ELF-1 (cell line): ENCODE results near the gene ENPP1.

Experiments
- DNase-seq: peaks from one replicate; pipeline ENCODE4 v3.0.0-alpha.2; 2016; ENCODE audit warnings: low read depth, low spot score

Gene ENPP1

DNA sequence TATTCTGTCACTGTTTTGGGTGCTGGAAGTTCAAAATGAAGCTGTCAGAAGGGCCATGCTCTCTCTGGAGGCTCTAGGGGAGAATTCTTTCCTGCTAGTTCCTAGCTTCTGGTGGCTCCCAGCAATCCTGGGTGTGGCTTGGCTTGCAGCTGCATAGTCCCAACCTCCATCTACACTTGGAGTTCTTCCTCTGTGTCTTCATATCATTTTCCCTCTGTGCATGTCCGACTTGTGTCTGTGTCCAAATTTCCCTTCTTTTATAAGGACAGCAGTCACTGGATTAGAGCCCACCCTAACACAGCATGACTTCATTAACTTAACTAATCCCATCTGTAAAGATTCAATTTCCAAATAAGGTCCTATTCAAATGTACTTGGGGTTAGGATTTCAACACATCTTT lies 23.3 kb upstream of the ENPP1 start:
- DNase-seq, result no peak

DNA sequence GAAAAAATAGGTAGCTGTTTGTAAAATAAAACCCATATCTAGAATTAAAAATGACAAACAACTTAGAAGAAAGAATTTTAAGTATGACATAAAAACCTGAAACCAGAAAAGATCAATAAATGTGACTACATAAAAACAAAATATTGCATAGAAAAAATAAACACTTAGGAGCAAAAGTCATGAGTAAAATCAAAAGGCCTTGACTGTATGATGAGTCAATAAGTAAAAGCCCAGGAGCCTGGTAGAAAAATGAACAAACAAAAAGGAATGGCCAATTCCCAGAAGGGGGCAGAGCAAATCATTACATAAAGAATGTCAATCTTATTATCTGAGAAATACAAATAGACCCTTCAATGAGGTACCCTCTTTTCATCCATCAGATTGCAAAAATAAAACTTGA lies 20.7 kb upstream of the ENPP1 start:
- no peak for DNase-seq

DNA sequence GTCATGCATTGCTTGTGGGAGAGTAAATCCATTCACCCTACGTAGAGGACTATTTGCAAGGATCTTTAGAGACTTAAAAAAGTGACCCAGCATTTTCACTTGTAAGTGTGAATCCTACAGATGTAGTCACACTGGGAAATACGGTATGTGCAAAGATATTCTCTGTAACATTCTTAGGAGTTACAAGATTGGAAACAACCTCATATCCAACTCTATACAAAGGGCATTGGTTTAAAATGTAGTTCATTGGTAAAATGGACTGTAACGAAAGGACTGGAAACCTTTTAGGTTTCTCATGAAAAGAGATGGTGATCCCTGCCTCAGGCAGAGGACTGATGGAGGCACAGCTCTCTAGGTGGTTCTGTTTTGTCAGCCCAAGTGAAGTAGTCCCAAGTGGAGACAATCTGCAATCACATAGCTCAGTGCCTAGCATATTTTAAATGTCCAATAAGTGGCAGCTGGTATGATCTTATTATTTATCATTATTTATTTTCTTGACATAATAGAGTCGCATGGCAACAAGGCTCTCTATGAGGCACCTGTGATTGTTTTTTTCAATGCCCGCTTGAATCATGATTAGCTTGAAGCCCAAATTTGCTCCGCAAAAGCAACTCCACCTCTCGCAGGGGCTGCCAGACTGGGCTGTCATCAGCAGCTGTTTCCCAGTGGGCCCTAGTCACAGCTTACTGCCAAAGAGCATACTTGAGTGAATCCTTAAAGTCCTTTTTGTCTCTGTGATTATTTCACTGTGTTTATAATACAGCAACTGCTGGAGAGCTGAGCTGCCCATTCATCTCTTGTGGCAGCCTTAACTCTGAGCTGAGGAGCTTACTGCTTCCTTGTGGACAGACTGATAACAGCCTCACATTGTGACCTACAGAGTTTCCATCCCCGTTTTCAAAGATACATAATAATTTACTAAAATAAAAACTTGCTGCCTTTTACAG lies 19.8 kb upstream of the ENPP1 start:
- no peak for DNase-seq

DNA sequence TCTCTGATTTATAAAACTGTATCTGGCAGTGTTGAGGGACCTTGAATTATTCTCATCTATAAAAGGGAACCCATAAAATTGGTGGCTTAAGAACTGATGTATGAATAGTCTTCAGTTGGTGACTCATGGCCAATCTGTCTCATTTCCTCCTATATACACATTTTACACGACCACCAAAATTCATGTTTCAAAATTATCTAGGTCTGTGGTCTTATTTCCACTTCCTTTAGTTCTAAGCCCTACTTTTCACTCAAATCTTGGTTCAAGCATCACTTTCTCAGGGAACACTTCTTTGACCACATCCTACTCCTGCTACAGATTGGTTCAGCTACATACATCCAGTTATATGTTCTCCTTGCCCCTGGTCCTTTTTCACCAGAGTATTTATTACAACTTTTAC lies 18.6 kb upstream of the ENPP1 start:
- no peak for DNase-seq

DNA sequence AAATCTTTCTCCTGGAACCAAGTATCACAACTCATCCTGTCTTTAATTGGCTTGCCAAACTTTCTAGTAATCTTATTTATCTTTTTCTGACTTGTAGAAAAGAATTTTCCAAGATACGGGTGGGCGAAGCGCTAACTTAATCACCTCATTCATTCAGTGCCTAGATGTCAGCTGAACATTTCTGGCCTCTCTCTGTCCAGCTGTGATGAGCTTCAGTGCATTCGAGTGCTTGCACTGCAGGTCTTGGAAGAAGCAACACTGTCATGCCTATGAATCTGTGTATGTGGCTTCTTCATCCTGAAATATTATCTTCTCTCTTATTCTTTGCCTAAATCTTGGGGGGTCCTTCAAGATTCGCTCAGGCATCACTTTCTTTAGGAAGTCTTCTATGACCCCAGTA lies 16.3 kb upstream of the ENPP1 start:
- DNase-seq, result no peak

DNA sequence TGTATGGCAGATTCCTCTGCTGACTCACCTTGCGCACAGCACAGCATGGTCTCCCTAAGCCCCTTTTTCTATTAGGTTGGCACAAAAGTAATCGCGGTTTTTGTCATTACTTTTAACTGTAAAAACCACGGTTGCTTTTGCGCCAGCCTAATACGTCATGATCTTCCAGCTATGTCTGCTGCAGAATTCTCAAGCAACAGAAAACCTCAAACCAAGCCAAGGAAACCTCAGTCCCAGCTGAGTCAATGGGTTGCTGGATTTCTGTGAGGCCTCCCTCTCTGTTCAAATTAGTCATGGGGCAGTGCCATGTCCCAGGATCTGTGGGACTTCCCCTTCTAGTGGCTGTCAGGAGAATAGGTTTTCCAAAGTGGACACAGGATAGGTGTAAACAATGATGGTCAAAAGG lies 15.7 kb upstream of the ENPP1 start:
- peak; percentile 14 for DNase-seq

DNA sequence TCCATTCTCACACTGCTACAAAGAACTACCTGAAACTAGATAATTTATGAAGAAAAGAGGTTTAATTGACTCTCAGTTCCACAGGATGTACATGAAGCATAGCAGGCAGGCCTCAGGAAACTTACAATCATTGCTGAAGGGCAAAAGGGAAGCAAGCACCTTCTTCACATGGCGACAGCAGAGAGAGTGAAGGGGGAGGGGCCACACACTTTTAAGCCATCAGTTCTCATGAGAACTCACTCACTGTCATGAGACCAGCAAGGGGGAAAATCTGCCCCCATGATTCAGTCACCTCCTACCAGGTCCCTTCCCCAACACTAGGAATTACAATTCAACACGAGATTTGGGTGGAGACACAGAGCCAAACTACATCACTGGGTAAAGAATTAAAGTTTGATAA lies 12.5 kb upstream of the ENPP1 start:
- no peak for DNase-seq

DNA sequence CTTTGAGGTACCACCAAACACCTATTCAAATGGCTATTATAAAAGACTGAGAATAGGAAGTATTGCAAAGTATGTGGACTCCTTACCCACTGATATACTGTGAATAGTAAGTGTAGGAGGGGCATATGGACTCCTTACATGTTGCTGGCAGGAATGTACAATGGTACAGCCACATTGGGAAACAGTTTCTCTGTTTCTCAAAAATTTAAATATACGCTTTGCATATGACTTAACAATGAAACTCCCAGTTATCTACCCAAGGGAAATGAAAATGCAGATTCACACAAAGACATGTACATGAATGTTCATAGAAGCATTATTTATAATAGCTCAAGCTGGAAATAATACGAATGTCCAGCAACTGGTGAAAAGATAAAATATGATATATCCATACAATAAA lies 5.5 kb upstream of the ENPP1 start:
- no peak for DNase-seq

DNA sequence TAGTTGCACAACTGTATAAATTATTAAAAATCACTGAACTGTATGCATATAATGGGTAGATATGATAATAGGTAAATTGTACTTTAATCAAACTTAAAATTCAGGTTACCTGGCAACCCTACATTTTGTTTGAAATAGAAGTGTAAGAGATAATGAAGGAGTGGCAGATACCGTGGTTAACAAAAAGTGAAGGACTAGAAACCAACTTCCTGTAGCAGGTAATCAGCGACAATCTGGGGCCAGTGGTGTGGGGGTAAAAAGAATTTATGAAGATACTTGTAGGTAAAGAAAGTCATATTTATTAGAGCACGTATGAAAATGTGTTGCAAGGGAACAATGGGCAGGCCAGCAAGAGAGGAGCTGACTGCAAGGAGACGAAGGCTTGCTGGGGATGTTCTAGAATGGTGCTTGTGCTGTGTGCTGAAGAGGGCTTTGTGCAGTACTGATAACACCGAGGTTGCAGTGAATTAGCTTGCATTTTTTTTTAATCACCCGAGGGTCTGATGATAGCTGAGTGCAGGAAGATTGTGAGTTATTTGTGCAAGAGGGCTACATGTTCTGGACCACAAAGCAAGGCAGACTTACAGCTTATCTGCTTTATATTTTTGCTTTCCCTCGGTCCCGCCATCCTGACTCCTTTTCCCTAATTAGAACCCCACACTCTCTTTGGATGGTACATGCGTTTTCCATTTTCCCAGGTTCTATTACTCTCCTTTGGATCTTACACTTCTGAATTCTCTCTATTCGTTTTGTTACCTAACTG lies 4.6 kb upstream of the ENPP1 start:
- no peak for DNase-seq

DNA sequence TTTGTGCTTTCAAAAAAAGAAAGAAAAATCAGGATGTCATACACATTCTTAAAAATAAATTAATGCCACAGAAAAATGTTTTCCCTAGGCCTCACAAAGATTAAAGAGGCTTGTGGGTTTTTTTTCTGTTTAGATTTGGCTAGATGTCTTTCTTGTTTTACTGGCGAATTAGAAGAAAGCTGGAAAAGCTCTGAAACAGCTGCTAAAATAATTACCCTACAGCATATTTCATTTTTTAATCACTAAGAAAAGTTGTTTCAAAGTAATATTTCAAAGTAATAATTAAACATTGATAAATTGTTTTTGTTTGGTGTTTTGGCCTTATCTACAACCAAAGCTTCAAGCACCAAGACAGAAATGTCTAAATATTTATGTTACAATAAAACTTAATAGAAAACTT lies 3.7 kb upstream of the ENPP1 start:
- no peak for DNase-seq

DNA sequence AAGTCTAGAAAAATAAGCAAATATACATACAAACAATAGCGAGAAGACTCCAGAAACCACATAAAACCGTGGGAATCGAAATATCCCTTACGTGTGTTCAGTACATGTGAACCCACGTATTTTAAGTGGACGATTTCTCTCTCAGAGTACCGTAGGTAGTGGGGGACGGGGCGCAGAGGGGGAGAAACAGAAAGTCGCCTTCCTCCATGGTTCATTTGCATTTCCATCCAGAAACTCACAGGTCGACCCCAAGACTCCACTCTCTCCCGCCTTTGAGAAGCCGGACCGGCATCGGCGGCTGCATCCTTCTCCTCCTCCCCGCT lies 538 bp upstream of the ENPP1 start:
- DNase-seq, result no peak

DNA sequence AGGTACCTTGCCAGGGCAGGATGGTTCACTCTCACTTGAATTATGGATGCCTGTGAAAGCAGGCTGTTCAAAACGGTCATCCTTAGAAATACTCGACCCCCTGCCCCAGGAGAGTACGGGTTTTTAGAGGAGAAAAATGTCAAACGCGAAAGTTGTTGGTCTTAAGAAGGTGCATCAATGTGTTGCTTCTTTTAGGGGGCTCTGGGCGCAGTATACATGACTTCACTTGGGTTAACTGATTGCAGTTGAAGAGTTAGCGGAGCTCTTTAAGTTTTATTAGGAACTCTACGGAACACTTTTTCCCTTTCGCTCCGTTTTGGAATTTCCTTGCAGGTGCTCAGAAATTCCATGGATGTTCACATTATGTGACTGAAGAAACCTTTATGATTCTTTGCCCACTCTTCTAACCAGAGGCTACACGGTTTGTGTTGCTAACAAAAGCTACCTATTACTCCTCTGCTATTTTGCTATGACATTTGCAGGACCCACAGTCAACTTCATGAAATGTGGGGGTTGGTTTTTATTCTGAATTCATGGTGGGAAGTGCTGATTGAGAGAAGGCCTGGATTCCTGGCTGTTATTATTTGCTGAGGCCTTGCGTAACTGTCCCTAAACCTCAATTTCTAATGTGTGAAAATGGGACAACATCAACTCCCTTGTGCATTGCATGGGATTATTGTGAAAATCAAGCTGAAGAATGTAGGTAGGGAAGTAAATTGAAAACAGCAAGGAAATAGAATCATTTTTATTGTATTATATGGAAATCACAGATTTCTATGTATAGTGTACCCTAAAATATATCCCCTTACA lies 845 bp downstream of the ENPP1 start:
- no peak for DNase-seq

DNA sequence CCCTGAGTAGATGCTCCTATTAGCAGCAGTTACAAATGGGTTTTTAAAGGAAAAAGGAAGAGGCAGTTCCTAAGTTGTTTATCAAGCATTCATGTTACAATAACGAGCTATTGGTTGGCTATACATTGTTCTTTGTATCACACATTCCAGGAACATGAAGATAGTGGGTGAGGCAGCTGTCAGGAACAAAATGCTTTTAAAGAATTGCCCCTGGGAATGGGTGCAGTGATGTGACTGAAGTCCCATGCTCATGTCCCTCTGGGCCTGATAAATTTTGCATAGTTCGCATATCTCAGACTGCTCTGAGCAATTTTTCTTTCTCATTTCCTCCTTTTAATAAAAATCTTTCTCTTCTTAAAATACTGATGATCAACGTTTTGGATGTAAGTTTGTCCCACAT lies 3.7 kb downstream of the ENPP1 start:
- DNase-seq, result no peak

DNA sequence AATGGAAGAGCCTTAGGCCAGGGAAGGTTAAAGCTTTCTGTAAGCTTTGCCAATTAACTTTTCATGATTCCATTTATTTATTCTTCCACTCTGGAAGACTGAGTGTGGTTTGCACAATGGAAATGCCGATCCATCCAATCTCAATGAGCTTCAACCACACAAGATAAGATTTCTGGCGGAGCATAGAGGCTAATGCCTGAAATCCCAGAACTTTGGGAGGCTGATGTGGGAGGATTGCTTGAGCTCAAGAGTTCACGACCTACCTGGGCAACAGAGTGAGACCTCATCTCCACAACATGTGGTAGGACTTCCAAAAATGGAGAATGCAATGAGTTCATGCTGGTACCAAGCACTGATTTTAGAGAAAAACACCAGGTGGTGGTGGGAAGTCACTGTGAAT lies 6.2 kb downstream of the ENPP1 start:
- DNase-seq, result no peak

DNA sequence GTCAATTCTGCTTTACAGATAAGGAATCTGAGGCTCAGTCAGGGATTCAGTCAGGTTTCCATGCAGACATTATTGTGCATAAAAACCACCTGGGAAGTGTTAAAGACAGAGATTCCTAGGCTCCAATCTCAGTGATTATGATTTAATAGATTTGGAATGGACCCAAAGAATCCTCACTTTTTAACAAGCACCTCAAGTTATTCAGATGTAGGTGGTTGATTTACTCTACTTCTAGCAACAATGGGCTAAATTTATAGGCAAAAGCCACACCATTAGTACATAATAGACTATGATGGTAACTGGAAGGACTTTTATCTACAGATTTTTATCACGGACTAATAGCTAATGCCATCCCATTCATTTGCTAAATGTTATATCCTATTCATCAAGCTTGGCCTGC lies 9.0 kb downstream of the ENPP1 start:
- no peak for DNase-seq

DNA sequence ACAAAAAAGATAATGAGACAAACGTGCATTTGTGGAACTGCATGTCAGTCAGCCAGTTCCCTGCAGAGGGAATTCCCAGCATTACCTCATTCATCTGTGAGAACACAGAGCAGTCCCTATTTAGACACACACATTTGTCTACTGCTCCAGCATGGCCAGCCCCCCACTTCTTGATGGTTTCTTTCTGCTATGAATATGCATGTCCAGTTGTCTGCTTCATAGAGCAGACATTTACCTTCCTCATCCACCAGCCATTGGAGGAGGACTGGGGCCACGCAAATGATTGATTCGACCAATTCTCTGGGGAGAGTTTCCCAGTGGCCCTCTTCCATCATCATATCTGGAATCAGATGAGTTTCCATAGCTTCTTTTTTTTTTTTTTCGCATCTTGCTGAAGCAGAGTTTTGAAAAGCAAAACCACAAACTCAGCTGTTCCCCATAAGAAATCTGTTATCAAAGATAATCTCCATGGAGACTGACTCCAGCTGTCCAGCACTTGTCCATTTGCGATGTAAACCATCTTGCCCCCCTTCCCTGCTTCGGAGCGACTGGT lies 11.8 kb downstream of the ENPP1 start:
- DNase-seq, result no peak

DNA sequence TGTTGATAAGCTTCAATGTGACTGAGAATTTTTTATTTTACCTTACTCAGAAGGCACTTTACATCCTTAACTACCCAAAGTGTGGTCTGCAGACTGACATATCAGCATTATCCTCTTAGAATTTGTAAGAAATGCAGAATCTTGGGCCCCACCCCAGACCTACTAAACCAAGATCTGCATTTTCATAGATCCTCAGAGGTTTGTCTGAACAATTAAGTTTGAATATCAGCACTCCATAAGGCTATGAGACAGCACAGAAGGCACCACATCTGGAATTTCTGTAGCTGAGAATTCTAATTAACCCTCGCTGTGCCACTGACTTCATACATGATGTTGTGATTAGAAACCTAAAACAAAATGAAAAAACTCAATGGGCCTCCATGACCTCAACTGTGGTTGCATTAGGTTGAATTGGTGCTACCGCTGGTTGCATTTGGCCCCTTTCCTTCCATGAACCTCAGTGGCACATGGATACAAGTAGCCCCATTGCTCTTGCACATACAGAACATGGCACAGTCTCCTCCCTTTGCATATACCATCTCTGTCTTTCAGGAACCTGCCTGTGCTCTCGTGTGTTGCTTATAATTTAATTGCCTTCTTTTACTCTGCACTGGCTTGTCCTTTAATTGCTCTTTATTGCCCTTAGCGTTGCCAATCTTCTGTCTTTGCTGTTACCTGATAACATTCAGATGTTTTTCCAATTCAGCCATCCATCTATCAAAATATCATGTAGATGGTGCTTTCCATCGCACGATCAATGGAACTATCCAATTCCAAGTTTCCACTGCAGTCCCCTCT lies 13.4 kb downstream of the ENPP1 start:
- no peak for DNase-seq

DNA sequence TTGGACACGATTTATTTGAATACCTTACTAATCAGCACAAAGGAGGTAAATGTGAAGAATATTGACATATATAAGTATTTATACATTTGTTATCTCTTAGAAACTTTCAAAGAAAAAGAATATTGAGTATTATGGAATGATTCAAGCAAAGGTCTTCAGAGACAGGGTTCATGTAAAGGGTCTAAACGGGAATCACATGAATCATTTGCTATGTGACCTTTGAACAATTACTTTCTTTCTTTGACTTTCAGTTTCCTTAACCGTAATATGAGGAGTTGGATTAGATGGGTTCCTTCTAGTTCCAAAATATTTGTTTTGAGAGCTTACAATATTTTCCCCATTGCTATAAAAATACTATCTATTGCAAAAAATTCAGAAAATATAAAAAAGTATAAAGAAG lies 14.3 kb downstream of the ENPP1 start:
- no peak for DNase-seq

DNA sequence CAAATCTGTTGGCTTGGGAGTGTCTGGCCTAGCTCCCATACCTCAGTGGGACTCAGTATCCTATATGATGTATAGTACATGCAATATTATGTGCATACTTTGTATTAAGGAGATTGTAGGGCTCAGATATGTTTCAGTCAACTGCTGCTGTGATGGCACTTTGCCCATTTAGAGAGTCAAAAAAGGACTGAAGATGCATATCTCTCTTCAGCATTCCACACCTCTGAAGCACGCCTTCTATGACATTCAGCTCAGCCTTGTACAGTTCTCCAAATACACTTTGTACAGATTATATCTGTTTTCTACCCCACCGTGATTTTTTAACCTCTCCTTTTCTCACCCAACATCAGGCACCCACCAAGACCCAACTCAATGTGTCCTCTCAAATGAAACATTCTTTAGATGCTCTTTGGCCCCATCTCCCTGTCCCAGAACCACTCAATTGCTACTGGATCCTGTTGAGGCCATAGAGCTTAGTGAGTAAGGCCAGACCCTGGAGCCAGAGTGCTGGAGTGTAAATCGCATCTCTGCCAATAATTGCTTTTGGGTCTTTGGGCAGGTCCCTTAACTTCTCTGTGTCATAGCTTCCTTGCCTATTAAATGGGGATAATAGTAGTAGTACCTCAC lies 15.6 kb downstream of the ENPP1 start:
- DNase-seq, result no peak

DNA sequence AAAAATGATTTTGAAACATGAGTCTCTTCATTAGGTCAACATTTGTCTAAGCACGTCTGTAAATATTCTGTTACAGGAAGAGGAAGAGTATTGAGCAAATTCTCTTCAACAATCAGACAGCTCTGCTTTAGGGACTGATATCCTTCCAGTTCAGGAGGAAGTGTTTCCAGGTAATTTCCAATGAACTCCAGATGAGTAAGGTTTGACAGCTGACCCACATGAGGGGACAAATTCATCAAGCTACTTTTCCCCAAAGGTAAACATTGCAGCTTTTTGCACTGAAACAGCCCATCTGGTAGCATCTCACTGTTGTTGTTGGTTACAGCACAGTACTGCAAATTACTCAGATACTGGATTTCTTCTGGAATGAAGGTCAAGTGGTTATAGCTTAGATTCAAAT lies 18.1 kb downstream of the ENPP1 start:
- no peak for DNase-seq

DNA sequence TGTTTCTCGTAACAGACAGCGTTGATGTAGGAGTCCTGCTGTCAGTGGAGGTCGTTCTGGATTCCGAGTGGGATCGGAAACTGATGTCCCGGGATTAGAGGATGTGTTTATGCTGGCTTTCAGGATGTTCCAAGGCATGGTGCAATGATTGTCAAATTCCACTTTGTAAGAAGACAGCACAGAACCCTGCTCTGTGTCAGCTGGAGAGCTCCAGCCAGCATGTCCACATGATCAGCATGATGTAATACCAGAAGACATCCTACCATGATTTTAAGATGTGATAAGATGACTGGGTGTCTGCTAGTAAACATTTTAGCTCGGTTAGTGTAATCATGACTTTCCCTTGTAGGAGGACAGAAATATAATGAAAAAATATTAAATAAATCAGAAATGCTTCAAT lies 20.3 kb downstream of the ENPP1 start:
- DNase-seq, result no peak
